Panc1 (cell line): Measurements from ENCODE around the gene HBS1L. TPM values are rescaled to one million over a fixed set of nuclear protein-coding genes. Genes with fewer than 3 reads are reported as not detected.

Experiments
- ATAC-seq: fragments of 200-7000 bp; cut with Tn5 transposase; 2 replicates; pipeline ENCODE4 v1.9.1; 2020; ENCODE audit warnings: mild to moderate bottlenecking, moderate library complexity
- BruUV-seq: library from RNA; stranded (reverse); fragments of 400-500 nt; replicated peaks from 2 replicates; lab custom pipeline; 2021; lab: Mats Ljungman, UMichigan
- CTCF ChIA-PET: fragments of 300-600 bp; sonication (Branson Sonifier 250); formaldehyde crosslinking; loops from one replicate; lab custom pipeline; 2022; ENCODE audit warnings: antibody characterized with exemption; lab: Charles Lee
- POLR2A ChIA-PET: fragments of 300-600 bp; sonication (Branson Sonifier 250); formaldehyde crosslinking; loops from one replicate; lab custom pipeline; 2022; ENCODE audit warnings: antibody characterized with exemption; lab: Charles Lee
- DNase-seq: peaks from one replicate; pipeline ENCODE4 v3.0.0-alpha.2; 2010; ENCODE audit warnings: low read depth, low spot score
- H3K27ac ChIP-seq: 2 replicates; pipeline ENCODE4 v1.5.1; 2011; ENCODE audit warnings: mild to moderate bottlenecking, low read length, inconsistent platforms
- H3K27me3 ChIP-seq: fragments of 200-500 bp; sonication (Bioruptor generic); 2 replicates; pipeline ENCODE4 v1.6.0; 2014; ENCODE audit warnings: low read length, inconsistent platforms; ENCODE audit not compliant: control insufficient read depth, insufficient read depth
- H3K36me3 ChIP-seq: fragments of 200-500 bp; sonication (Bioruptor generic); 2 replicates; pipeline ENCODE4 v1.5.1; 2014; ENCODE audit warnings: inconsistent platforms, mild to moderate bottlenecking, low read length, moderate library complexity; ENCODE audit not compliant: control insufficient read depth, insufficient read depth
- H3K4me1 ChIP-seq: 2 replicates; pipeline ENCODE4 v1.5.1; 2011; ENCODE audit warnings: inconsistent platforms, mild to moderate bottlenecking, low read length, moderate library complexity; ENCODE audit not compliant: control insufficient read depth, insufficient read depth
- H3K4me3 ChIP-seq, 2 experiments: 2 replicates each; pipeline ENCODE4 v1.5.1; 2011 to 2012; ENCODE audit warnings: low read depth in 2 of 2, low read length in 2 of 2, mild to moderate bottlenecking in 2 of 2, inconsistent platforms in 1 of 2, moderate library complexity in 1 of 2
- H3K9me3 ChIP-seq: fragments of 200-500 bp; sonication (Bioruptor generic); 2 replicates; pipeline ENCODE4 v1.5.1; 2014; ENCODE audit warnings: low read depth, mild to moderate bottlenecking, inconsistent platforms, low read length, moderate library complexity; ENCODE audit not compliant: control insufficient read depth, insufficient read depth
- POLR2AphosphoS5 ChIP-seq: IDR thresholded peaks from 2 replicates; pipeline ENCODE4 v1.6.1; 2012; ENCODE audit warnings: mild to moderate bottlenecking, low read depth, low read length, moderate library complexity
- SIN3A ChIP-seq: IDR thresholded peaks from 2 replicates; pipeline ENCODE4 v1.6.1; 2012; ENCODE audit warnings: low read depth, mild to moderate bottlenecking, low read length, moderate library complexity, borderline replicate concordance; ENCODE audit not compliant: insufficient read depth
- TCF7L2 ChIP-seq: IDR thresholded peaks from 2 replicates; pipeline ENCODE4 v1.6.1; 2011; ENCODE audit warnings: mild to moderate bottlenecking, low read depth, low read length, inconsistent platforms
- in situ Hi-C: cut with HindIII; loops from 2 replicates; pipeline ENCODE4 v1.10.0; 2016; ENCODE audit warnings: low sequenced_read_pairs, low pct_unique_long_range_greater_than_20kb
- intact Hi-C: fragments of 100-400 bp; cut with micrococcal nuclease; formaldehyde crosslinking; loops from one replicate; pipeline ENCODE4 v1.10.0; 2022; ENCODE audit not compliant: unreplicated experiment
- total RNA-seq: library from RNA; stranded (reverse); gene quantifications from one replicate; pipeline ENCODE4 v1.2.1, GENCODE V29; 2021; ENCODE audit not compliant: unreplicated experiment
- TF ChIP-seq, protein P1 (sequence below): fragments of 450-650 bp; IDR thresholded peaks from 2 replicates; pipeline ENCODE4 v1.5.1; 2017; ENCODE audit warnings: mild to moderate bottlenecking
- TF ChIP-seq, protein P2 (sequence below), 2 experiments: IDR thresholded peaks; 2 replicates each; pipeline ENCODE4 v1.6.1; 2011 to 2012; ENCODE audit warnings: low read depth in 2 of 2, control low read depth in 1 of 2, low read length in 1 of 2, mild to moderate bottlenecking in 1 of 2, moderate library complexity in 1 of 2; ENCODE audit not compliant: insufficient read depth in 1 of 2

HBS1L gene
- total RNA-seq, 1 experiment from 2014 or later, result 79.2 TPM

- Histone ChIP-seq H3K36me3 (peaks cover 10% of the 10 kb centered on the region), H3K4me1 (peaks cover 2% of the 10 kb centered on the region; the same call in 1 of the 2 replicates), H3K4me3 (no peak overlapping the region), H3K27me3 (no peaks in the 10 kb centered on the region), H3K27ac (no peak overlapping the region), H3K9me3 (no peaks in the 10 kb centered on the region)
- ChIA-PET CTCF (no interaction called here), POLR2A (no interaction called here)
- no peak for DNase-seq
- ATAC-seq, result no peak
- in situ Hi-C loops, result no loop called here
- intact Hi-C loops, result no loop called here
- BruUV-seq, result no TSS peak
- TF ChIP-seq SIN3A, result no peak
- TF ChIP-seq, protein P1, sequence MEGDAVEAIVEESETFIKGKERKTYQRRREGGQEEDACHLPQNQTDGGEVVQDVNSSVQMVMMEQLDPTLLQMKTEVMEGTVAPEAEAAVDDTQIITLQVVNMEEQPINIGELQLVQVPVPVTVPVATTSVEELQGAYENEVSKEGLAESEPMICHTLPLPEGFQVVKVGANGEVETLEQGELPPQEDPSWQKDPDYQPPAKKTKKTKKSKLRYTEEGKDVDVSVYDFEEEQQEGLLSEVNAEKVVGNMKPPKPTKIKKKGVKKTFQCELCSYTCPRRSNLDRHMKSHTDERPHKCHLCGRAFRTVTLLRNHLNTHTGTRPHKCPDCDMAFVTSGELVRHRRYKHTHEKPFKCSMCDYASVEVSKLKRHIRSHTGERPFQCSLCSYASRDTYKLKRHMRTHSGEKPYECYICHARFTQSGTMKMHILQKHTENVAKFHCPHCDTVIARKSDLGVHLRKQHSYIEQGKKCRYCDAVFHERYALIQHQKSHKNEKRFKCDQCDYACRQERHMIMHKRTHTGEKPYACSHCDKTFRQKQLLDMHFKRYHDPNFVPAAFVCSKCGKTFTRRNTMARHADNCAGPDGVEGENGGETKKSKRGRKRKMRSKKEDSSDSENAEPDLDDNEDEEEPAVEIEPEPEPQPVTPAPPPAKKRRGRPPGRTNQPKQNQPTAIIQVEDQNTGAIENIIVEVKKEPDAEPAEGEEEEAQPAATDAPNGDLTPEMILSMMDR, result no peak
- no peak for TF ChIP-seq TCF7L2
- TF ChIP-seq, protein P2, sequence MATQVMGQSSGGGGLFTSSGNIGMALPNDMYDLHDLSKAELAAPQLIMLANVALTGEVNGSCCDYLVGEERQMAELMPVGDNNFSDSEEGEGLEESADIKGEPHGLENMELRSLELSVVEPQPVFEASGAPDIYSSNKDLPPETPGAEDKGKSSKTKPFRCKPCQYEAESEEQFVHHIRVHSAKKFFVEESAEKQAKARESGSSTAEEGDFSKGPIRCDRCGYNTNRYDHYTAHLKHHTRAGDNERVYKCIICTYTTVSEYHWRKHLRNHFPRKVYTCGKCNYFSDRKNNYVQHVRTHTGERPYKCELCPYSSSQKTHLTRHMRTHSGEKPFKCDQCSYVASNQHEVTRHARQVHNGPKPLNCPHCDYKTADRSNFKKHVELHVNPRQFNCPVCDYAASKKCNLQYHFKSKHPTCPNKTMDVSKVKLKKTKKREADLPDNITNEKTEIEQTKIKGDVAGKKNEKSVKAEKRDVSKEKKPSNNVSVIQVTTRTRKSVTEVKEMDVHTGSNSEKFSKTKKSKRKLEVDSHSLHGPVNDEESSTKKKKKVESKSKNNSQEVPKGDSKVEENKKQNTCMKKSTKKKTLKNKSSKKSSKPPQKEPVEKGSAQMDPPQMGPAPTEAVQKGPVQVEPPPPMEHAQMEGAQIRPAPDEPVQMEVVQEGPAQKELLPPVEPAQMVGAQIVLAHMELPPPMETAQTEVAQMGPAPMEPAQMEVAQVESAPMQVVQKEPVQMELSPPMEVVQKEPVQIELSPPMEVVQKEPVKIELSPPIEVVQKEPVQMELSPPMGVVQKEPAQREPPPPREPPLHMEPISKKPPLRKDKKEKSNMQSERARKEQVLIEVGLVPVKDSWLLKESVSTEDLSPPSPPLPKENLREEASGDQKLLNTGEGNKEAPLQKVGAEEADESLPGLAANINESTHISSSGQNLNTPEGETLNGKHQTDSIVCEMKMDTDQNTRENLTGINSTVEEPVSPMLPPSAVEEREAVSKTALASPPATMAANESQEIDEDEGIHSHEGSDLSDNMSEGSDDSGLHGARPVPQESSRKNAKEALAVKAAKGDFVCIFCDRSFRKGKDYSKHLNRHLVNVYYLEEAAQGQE (IDR thresholded peaks at IDR 0.05; ENCODE audit: insufficient read depth in 1 of 2, low read depth in 2 of 2, low read length in 1 of 2), result no peak
- TF ChIP-seq POLR2AphosphoS5, result no peak
Measured at GRCh38 chr6:135030056-135030473, 24.6 kb downstream of the HBS1L start.

GRCh38 chr6:135025775-135026174, 28.8 kb downstream of the HBS1L start:
- no TSS peak for BruUV-seq
- ATAC-seq (no peak), DNase-seq (no peak)
- in situ Hi-C loops (no loop called here), intact Hi-C loops (no loop called here)
- H3K4me1 ChIP-seq, result peaks cover 2% of the 10 kb centered on the region; the same call in 1 of the 2 replicates
- ChIA-PET CTCF (no interaction called here), POLR2A (no interaction called here)
- no peak overlapping the region for H3K4me3 ChIP-seq
- no peaks in the 10 kb centered on the region for H3K9me3 ChIP-seq
- peaks cover 5% of the 10 kb centered on the region; the same call in 1 of the 2 replicates for H3K36me3 ChIP-seq
- H3K27me3 ChIP-seq, result no peaks in the 10 kb centered on the region
- H3K27ac ChIP-seq, result no peak overlapping the region
- TF ChIP-seq, protein P1, result no peak
- TF ChIP-seq, protein P2 (IDR thresholded peaks at IDR 0.05; ENCODE audit: insufficient read depth in 1 of 2, low read depth in 2 of 2, low read length in 1 of 2), result no peak
- TF ChIP-seq TCF7L2 (no peak), POLR2AphosphoS5 (no peak), SIN3A (no peak)
